CD4-positive, alpha-beta T cell treated with Interleukin-12 subunit alpha and Interleukin-12 subunit beta, for 1 hour (primary cell): ENCODE results near the gene ZNF316.
"Not testable (repeated sequence)": the region's sequence is repeated elsewhere in the genome, so short reads cannot be mapped to it uniquely, and the experiment has no call there.

Source experiments
- DNase-seq: peaks from one replicate; pipeline ENCODE4 v3.0.0-alpha.2; 2020

The ZNF316 gene

DNA sequence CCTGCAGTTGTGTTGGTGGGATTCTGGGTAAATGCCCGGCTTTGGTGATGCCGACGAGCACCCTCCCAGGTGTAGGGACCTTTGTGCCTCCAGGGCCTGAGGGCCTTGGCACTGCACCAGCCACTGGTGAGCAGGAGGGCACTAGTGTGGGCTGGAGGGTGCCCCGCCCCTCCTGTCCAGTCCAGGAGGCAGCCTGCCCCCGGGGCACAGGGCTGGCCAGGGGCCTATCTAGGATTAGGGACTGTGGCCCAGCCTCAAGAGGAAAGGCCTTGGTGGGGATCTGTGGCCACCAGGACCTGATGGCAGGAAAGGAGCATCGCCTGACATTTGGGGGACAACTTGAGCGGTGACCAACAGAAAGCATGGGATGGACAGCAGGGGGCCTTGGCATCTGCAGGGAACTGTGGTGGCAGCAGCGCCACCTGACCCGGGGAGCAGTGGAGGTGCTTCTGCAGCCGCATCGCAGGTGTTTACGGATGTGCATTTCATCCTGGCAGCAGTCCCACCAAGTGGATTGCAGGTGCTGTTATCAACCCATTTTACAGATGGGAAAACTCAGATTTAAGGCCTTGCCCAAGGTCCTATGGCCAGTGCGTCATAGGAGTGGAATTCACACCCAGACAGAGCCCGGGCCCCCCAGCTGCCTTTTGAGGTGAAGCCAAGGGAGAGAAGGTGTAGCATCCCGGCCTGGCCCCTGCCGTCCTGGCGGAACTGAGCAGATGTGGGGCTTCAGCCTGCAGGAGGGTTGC lies 11.1 kb downstream of the ZNF316 start:
- DNase-seq, result no peak

DNA sequence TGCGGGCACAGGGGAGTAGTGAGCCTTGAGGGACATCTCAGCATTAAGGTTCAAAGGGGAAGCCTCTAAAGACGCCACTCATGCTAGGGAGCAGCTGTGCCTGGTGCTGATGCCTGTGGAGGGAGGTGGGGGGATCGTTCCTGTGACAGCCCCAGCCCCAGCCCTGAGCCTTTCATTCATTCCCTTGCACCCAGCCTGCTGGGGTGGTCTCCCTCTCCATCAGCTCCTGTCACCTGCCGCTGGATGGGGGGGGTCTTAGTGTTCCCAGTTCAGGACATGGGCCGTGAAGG lies 11.6 kb downstream of the ZNF316 start:
- DNase-seq, result no peak

DNA sequence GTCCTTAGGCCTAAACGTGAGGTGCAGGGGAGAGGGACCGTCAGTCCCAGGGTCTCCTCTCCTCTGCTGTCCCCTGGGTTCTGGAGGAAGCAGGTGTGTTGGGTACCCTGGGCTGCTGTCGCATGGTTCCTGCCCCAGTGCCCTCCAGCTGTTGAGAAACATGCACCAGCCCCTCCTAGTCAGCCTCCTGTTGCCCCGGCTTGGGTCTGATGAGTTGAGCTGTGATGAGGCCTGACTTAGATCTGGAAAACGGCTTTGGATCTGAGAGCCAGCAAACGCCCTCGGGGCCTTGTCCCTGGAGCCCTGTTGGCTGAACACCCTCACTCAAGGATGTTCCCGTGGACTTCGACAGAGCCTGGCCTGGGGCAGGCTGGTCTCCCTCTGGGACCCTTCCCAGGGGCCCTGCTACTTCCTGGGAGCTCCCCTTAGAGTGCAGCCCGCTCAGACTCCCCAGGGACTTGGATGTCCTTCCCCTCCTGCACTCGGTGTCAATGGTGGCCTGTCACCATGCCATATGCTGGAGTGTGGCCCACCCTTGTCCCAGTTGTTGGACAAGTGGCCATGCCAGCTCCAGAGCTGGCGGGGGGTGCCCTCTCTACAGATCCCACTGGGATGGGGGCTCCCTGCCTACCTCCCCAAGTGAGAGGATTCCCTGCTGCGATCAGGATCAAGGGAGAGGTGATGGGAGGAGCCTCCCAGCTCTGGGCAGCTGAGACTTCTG lies 12.3 kb downstream of the ZNF316 start:
- no peak for DNase-seq

DNA sequence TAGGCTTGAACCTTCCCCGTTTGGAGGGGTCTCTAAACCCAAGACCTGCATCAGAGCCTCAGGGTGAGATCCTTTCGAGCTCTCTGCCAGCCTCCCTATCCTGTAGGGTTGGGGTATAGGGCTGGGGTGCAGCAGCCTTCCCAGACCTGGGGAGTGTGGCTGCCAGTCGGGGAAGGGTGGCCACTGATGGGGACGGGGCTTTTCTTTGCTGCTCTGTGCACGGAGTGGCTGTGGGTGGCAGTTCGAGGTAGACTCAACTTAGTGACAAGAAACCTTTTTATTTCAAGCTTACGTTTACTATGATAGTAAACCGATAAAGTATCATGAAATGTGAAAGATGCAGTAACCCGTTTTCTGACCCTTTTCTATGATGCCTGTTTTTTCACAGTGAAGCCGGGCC lies 13.0 kb downstream of the ZNF316 start:
- DNase-seq, result no peak

DNA sequence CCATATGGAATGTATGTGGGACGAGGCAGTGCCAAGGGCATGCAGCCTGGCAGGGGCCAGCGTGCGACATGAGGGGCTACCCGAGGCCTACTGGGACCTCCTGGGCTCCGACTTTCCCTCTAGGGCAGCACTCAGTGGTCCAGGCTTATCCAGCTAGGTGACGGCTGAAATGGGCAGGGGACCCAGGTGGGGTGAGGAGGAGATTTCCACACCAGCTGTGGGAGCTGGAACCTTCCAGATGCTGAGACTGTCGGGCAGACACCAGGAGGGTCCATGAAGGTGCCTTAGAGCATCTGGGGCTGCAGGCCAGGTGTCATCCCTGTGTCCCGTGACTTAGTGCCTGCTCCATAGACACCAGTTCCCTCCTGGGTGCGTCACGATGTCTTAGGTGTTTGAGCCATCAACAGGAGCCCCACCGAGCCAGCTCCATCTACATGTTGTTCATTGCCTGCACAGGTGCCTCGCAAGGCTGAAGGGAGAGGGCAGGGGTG lies 13.4 kb downstream of the ZNF316 start:
- no peak for DNase-seq

DNA sequence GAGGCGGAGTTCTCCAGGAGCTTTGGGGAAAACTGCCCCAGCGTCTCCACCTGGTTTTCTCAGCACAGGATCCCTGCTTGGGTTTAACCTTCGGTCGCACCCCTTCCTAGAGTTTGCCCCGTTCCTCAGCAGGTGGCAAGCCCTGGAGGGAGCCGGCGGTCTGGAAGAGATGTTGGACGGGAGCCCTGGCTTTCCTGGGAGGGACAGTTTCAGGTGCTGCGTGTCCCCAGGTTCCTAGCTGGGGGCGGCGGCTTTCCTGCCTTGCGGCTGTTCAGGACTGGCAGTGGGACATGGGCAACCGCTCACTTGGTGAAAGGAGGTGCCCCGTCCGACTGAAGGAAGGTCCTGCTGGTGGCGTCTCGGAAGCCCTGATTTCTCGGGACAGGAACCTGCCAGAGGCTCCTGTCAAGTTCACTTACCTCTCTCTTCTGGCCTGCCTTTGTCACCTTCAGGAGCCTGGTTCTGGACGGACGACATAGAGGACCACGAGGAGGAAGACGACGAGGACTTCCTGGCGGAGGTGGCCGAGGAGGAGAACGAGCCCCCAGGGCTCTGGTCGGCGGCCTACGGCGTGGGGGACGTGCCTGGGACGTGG lies 14.8 kb downstream of the ZNF316 start:
- no peak for DNase-seq

DNA sequence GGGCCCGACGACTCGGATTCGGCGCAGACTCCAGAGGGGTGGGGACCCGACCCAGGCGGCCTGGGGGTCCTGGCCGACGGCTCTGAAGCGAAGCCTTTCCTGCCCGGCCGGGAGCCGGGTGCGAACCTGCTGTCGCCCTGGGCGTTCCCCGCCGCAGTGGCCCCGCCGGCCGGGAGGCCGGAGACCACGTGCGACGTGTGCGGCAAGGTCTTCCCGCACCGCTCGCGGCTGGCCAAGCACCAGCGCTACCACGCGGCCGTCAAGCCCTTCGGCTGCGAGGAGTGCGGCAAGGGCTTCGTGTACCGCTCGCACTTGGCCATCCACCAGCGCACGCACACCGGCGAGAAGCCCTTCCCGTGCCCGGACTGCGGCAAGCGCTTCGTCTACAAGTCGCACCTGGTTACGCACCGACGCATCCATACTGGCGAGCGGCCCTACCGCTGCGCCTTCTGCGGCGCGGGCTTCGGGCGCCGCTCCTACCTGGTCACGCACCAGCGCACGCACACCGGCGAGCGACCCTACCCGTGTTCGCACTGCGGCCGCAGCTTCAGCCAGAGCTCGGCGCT lies 15.4 kb downstream of the ZNF316 start:
- DNase-seq, result no peak

DNA sequence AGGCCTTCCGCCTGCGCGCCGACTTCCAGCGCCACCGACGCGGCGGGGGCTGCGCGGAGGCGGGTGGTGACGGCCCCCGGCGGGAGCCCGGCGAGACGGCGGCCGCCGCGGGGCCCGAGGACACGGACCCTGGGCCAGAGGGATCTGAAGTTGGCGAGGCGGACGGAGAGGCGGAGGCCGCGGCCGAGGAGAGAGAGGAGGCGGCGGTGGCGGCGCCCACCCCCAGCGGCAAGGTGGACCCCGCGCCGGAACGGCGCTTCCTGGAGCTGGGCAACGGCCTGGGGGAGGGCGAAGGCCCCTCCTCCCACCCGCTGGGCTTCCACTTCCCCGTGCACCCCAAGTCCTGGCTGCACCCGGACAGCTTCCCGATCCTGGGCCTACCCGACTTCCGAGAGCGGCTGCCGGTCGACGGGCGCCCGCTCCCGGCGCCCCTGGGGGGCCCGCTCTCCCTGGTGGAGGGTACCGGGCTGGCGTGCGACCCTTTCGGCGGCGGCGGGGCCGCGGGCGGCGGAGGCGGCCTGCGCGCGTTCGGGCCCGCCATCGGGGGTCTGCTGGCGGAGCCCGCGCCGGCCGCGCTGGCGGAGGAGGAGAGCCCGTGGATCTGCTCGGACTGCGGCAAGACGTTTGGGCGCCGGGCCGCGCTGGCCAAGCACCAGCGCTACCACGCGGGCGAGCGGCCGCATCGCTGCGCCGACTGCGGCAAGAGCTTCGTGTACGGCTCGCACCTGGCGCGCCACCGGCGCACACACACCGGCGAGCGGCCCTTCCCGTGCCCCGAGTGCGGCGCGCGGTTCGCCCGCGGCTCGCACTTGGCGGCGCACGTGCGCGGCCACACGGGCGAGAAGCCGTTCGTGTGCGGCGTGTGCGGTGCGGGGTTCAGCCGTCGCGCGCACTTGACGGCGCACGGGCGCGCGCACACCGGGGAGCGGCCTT lies 16.2 kb downstream of the ZNF316 start:
- DNase-seq, result no peak

DNA sequence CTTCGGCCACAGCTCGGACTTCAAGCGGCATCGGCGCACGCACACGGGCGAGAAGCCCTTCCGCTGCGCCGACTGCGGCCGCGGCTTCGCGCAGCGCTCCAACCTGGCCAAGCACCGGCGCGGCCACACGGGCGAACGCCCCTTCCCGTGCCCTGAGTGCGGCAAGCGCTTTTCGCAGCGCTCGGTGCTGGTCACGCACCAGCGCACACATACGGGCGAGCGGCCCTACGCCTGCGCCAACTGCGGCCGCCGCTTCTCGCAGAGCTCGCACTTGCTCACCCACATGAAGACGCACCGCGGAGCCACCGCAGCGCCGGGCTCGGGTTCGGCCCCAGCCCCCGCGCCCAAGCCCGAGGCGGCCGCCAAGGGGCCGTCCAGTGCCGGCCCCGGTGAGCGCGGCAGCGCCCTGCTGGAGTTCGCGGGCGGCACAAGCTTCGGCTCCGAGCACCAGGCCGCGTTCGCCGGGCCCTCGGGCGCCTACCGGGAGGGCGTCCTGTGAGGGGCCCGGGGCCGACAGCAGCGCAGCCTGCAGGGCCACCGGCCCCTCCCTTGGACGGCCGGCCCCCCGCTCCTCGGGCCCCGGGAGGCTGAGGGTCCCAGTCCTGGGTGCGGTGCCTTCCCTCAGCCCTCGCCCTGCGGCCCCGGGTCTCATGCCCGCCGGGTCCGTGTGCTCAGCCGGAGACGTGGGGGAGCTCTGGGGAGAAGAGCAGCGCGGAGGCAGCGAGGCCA lies 17.2 kb downstream of the ZNF316 start:
- no peak for DNase-seq

DNA sequence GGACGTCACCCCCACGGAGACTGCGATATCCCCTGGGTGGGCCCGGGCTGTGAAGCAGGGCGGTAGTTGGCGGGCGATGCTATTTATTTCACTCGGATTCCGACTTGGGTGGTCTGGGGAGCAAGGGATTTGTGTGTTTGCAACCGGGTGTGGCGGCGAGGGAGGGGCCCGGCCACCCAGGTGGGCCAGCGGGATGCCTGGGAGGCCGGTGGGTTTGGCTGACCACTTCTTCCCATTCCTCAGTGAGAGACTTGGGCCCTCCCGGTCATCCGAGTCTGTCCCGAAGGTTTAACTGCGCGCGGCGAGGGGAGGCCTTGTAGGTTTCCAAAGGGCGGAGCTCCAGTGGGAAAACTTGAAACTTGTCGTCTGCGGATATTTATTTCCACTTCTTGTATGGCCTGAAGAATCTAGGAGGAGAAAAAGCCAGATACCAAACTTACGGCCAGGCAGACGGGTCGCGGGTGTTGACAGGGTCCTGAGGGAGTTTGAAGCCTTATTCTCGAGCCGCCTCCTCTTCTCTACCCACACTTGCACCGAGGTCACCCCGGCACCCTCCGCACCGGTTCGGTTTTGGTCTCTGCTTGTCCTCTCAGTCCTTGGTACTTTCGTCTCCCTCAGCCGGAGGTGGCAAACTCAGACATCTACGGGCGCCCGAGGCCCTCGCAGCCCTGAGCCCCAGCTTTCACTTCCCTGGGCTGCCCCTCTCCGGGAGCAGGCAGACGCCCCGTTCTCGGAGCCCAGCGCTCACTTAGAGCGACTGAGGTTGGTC lies 17.9 kb downstream of the ZNF316 start:
- no peak for DNase-seq

DNA sequence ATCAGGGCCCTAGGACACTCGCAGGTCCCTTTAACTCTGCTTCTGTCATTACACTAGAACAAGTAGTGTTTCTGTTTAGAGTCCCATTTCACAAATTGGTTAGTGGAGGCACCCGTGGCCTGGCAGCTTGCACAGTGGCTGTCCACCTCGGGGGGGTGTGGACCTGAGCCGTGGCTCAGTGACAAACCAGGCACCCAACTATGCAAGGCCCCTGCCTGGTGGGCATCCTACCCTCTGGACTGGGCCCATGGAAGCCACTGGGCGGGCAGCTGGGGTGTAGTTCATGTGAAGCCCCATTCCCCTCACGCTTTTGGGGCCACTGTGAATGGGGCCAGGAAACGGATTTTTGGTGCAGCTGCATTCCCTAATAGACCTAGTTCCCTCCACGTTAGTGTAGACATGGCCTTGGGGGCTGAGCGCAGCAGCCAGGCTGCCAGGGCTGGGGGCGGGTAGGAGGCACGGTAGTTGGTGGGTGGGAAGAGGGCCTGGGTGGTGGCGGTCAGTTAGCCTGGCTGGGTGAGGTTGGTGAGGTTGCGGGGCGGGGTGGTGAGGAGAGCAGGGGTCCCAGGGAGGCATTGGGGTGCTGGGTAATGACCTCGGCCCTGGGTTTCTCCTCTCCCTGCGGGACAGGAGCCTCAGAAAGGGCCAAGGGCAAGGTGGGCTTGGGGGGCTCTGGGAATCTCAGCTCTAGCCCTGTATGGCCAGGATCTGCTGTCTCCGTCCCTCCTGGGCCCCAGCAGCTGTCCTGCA lies 18.7 kb downstream of the ZNF316 start:
- no peak for DNase-seq

DNA sequence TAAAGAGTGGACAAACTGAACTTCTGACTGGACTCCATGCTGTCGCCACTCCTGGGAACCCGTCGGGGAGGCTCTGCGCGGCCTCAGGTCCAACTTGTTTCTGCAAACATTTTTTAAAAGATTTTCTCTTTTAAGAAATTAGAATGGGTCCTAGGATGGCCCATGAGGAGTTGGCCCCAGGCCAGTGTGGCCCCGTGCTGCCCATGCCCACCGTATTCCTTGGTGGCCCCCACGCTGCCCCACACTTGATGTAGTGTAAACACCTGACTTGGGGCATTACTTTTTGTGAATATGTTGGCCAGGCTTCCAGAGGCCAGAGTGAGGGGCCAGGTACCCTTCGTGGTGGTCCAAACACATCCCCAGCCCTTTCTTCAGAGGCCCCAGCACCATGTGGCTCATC lies 19.3 kb downstream of the ZNF316 start:
- no peak for DNase-seq

DNA sequence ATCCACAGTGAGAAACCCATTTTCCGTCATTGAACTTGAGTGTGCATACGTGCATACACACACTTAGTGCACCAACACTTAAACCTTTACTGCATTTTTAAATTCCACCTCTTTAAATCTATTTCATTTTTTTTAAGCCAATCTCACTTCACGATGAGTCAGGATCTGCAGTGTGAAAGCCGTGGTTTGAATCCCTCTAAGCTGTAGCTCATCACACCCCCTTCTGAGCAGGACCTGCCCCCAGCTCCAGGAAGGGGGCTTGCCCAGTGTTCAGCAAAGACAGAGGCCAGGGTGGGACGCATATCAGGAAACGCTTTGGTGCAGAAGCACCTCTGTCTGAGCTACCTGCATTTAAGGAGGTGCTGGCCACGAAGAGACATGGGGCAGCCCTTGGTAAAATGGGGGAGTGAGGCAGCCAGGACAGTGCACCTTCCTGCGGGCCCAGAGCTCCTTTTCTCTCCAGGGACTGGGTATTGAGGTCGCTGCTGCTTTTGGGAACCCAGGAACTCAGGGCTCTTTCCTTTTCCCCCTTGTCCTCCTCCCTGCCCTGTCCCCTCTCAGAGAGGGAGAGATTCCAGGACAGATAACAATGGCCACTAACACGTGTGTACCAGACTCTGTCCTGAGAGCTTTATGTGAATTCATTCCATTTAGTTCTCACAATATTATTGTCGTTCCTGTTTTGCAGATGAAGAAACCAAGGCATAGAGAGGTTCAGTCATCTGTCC lies 21.7 kb downstream of the ZNF316 start:
- no peak for DNase-seq

DNA sequence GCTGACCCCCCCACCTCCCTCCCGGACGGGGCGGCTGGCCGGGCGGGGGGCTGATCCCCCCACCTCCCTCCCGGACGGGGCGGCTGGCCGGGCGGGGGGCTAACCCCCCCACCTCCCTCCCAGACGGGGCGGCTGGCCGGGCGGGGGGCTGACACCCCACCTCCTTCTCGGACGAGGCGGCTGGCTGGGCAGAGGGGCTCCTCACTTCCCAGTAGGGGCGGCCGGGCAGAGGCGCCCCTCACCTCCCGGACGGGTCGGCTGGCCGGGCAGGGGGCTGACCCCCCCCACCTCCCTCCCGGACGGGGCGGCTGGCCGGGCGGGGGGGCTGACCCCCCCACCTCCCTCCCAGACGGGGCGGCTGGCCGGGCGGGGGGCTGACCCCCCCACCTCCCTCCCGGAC lies 33.7 kb downstream of the ZNF316 start:
- DNase-seq, result not testable (repeated sequence)

DNA sequence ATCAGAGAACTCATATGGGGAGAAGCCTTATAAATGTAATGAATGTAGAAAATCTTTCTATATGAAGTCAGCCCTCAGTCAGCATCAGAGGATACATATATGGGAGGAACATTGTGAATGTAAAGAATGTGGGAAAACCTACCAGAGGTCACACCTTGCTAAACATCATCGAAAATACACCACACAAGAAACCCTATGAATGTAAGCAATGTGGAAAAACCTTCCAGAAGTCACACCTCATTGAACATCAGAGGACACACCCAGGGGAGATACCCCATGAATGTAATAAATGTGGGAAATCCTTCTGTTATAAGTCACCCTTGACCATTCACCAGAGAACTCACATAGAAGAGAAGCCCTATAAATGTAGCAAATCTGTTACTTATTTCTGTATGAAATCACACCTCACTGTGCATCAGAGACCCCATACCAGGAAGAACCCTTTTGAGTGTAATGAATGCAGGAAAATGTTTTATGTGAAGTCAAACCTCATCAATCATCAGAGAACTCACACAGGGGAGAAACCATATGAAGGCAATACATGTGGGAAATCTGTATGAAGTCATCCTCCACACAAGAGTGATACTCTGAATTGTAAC lies 38.8 kb downstream of the ZNF316 start:
- no peak for DNase-seq

DNA sequence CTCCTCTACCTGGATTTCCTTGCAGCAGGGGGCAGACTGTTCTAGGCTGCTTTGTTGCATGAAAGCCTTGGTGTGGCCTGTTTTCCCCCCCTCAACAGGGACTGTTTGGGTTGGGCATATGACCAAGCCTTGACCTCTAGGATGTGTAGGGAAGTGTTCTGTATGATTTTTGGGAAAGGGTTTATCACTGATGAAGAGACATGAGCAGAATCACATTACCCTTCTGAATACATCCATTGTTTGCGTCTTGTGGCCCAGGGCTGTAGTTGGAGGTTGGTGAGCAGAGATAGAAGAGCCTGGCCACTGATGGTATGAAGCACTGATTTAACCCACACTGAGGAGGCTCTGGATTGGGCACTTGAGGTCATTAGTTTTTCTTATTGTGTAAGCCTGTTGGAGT lies 43.0 kb downstream of the ZNF316 start:
- no peak for DNase-seq

DNA sequence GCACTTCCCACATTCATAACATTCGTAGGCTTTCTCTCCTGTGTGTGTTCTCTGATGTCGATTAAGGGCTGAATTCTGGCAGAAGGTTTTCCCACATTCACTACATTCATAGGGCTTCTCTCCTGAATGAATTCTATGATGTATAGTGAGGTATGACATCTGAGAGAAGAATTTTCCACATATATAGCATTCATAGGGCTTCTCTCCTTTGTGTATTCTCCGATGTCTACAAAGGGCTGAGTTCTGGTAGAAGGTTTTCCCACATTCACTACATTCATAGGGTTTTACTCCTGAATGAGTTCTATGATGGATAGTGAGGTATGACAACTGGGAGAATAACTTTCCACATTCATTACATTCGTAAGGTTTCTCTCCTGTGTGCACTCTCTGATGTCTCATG lies 54.0 kb downstream of the ZNF316 start:
- DNase-seq, result no peak

DNA sequence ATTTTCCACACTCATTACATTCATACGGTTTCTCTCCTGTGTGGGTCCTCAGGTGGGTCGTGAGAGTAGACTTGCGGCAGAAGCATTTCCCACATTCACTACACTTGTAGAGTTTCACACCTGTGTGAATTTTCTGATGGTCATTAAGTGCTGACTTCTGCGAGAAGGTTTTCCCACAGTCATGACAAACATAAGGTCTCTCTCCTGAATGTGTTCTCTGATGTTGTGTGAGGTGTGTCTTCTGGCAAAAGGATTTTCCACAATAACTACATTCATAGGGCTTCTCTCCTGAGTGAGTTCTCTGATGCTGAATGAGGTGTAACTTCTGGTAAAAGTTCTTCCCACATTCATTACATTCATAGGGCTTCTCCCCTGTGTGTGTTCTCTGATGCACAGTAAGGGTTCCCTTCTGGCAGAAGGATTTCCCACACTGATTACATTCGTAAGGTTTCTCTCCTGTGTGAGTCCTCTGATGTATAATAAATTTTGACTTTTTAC lies 54.5 kb downstream of the ZNF316 start:
- no peak for DNase-seq

DNA sequence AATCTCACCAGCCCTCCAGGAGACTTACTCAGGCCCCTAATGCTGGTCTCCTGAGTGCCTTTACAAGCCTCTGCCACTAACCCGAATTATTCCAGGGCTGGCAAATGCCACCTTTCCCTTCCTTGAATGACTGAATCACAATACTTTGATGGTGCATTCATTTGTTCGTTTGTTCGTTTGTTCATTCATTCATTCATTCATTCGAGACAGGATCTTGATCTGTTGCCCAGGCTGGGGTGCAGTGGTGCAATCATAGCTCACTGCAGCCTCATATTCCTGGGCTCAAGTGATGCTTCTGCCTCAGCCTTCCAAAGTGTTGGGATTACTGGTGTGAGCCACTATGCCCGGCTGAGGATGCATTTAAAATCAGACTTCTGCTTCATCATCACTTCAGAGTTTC lies 63.7 kb downstream of the ZNF316 start:
- no peak for DNase-seq
